Measurements from ENCODE around the gene PIGM. TPM values are rescaled to one million over a fixed set of nuclear protein-coding genes. Genes with fewer than 3 reads are reported as not detected.

The PIGM gene
- total RNA-seq, 4 donors from 2014 or later: 3.2 to 8.2 (median 4.9) TPM

GRCh38 chr1:160079448-160079847, 47.7 kb upstream of the PIGM start:
- H3K4me3 ChIP-seq: no peak overlapping the region
- no peak for DNase-seq
- peaks cover 0 to 12% (median 8%) of the 10 kb centered on the region in 4 donors for H3K4me1 ChIP-seq
- WGBS, 2 donors (ENCODE audit: low coverage in 1 of 2): 60 to 63% methylated on average over 4 of the region's 4 CpGs
- TF ChIP-seq POLR2AphosphoS5 (IDR thresholded peaks at IDR 0.05): no peak
- no peak for TF ChIP-seq POLR2A (IDR thresholded peaks at IDR 0.05)
- TF ChIP-seq CTCF (IDR thresholded peaks at IDR 0.05): no peak
- TF ChIP-seq EP300 (IDR thresholded peaks at IDR 0.05; ENCODE audit: low read depth): no peak
- in situ Hi-C loops (cut with MboI; ENCODE audit: low pct_ligation_motif_present in 1 of 4, low pct_unique_long_range_greater_than_20kb in 1 of 4, low sequenced_read_pairs in 3 of 4): no loop called here
- no peak overlapping the region for H3K27ac ChIP-seq
- intact Hi-C loops (cut with DNase I; ENCODE audit: low total_unique reads): no loop called here
- H3K9me3 ChIP-seq: no peaks in the 10 kb centered on the region
- peaks cover 63% of the 10 kb centered on the region for H3K27me3 ChIP-seq
- no peaks in the 10 kb centered on the region for H3K36me3 ChIP-seq

- Histone ChIP-seq H3K27ac (no peak overlapping the region), H3K4me1 (peaks cover 0 to 4% (median 1%) of the 10 kb centered on the region in 4 donors), H3K27me3 (peaks cover 60% of the 10 kb centered on the region), H3K4me3 (no peak overlapping the region), H3K36me3 (no peaks in the 10 kb centered on the region), H3K9me3 (no peaks in the 10 kb centered on the region)
- 20 to 51% methylated on average over 2 to 8 of the region's 8 CpGs for WGBS, 2 donors (ENCODE audit: low coverage in 1 of 2)
- TF ChIP-seq POLR2AphosphoS5 (IDR thresholded peaks at IDR 0.05): no peak
- peak; percentile 57 to 79 (median 59) for TF ChIP-seq CTCF (IDR thresholded peaks at IDR 0.05)
- DNase-seq: peak; percentile 62
- in situ Hi-C loops (cut with MboI; ENCODE audit: low pct_ligation_motif_present in 1 of 4, low pct_unique_long_range_greater_than_20kb in 1 of 4, low sequenced_read_pairs in 3 of 4): no loop called here
- intact Hi-C loops (cut with DNase I; ENCODE audit: low total_unique reads): no loop called here
Measured at GRCh38 chr1:160078512-160079195, 46.9 kb upstream of the PIGM start.

GRCh38 chr1:160077486-160077885, 45.7 kb upstream of the PIGM start:
- in situ Hi-C loops (cut with MboI; ENCODE audit: low pct_ligation_motif_present in 1 of 4, low pct_unique_long_range_greater_than_20kb in 1 of 4, low sequenced_read_pairs in 3 of 4) (no loop called here), intact Hi-C loops (cut with DNase I; ENCODE audit: low total_unique reads) (no loop called here)
- Histone ChIP-seq H3K27ac (no peak overlapping the region), H3K9me3 (no peaks in the 10 kb centered on the region), H3K36me3 (no peaks in the 10 kb centered on the region), H3K4me1 (peaks cover 0 to 3% (median 0%) of the 10 kb centered on the region in 4 donors), H3K4me3 (no peak overlapping the region), H3K27me3 (peaks cover 53% of the 10 kb centered on the region)
- no peak for TF ChIP-seq POLR2A (IDR thresholded peaks at IDR 0.05)
- no peak for TF ChIP-seq CTCF (IDR thresholded peaks at IDR 0.05)
- no peak for TF ChIP-seq EP300 (IDR thresholded peaks at IDR 0.05; ENCODE audit: low read depth)
- TF ChIP-seq POLR2AphosphoS5 (IDR thresholded peaks at IDR 0.05): no peak
- DNase-seq: no peak

GRCh38 chr1:160076295-160076694, 44.5 kb upstream of the PIGM start:
- TF ChIP-seq POLR2A (IDR thresholded peaks at IDR 0.05) (no peak), EP300 (IDR thresholded peaks at IDR 0.05; ENCODE audit: low read depth) (no peak), POLR2AphosphoS5 (IDR thresholded peaks at IDR 0.05) (no peak), CTCF (IDR thresholded peaks at IDR 0.05) (no peak)

More at GRCh38 chr1:160076295-160076694, 44.5 kb upstream of the PIGM start:
- WGBS, 2 donors (ENCODE audit: low coverage in 1 of 2): 86 to 93% methylated on average over 3 of the region's 3 CpGs
- DNase-seq: no peak
- Histone ChIP-seq H3K9me3 (no peaks in the 10 kb centered on the region), H3K4me3 (no peak overlapping the region), H3K27me3 (peaks cover 53% of the 10 kb centered on the region), H3K27ac (no peak overlapping the region), H3K36me3 (no peaks in the 10 kb centered on the region), H3K4me1 (peaks cover 0 to 3% (median 0%) of the 10 kb centered on the region in 4 donors)
- intact Hi-C loops (cut with DNase I; ENCODE audit: low total_unique reads) (no loop called here), in situ Hi-C loops (cut with MboI; ENCODE audit: low pct_ligation_motif_present in 1 of 4, low pct_unique_long_range_greater_than_20kb in 1 of 4, low sequenced_read_pairs in 3 of 4) (no loop called here)

Data from transverse colon (tissue), 4 donors.